Suprapubic skin (tissue), 3 donors: ENCODE data around the gene HOXD3.

Source experiments
- CTCF ChIP-seq, 2 donors: fragments of 200-600 bp in 1 of 2; fragments of 450-650 bp in 1 of 2; sonication (generic) in 1 of 2; IDR thresholded peaks; one replicate each; pipeline ENCODE4 v1.5.1; 2016 to 2019; ENCODE audit warnings: antibody characterized with exemption in 2 of 2, mild to moderate bottlenecking in 1 of 2, moderate library complexity in 1 of 2
- EP300 ChIP-seq: sonication (generic); formaldehyde crosslinking; IDR thresholded peaks from one replicate; pipeline ENCODE4 v1.6.1; 2017; ENCODE audit warnings: antibody characterized with exemption
- POLR2A ChIP-seq, 2 donors: fragments of 450-650 bp; IDR thresholded peaks; one replicate each; pipeline ENCODE4 v1.6.1; 2017; ENCODE audit warnings: antibody characterized with exemption in 2 of 2, mild to moderate bottlenecking in 2 of 2, moderate library complexity in 2 of 2

- TF ChIP-seq CTCF (IDR thresholded peaks at IDR 0.05) (no peak), POLR2A (IDR thresholded peaks at IDR 0.05) (no peak), EP300 (no peak)
These were observed 9.2 kb downstream of the HOXD3 start for GRCh38 chr2:176166272-176166671.
